ENCODE measurements around the gene GPC6.

- TF ChIP-seq EP300 (IDR thresholded peaks at IDR 0.05): no peak
- no peak for TF ChIP-seq POLR2AphosphoS5 (IDR thresholded peaks at IDR 0.05)
- no peak for TF ChIP-seq CTCF (IDR thresholded peaks at IDR 0.05)
Measured at GRCh38 chr13:94065741-94066140, 839.1 kb downstream of the GPC6 start.

Data from suprapubic skin (tissue), 4 donors.